Fibroblast of lung (primary cell): Measurements from ENCODE around the gene SLC26A1. TPM values are rescaled to one million over a fixed set of nuclear protein-coding genes. Genes with fewer than 3 reads are reported as not detected.

Experiments
- DNase-seq, 2 donors: peaks; one replicate each; pipeline versions ENCODE4 v3.0.0 to v3.0.0-alpha.2; 2010; ENCODE audit warnings: low read depth in 2 of 2
- H2AFZ ChIP-seq: 2 replicates; pipeline ENCODE4 v1.5.1; 2012; ENCODE audit warnings: low read length, control low read depth, inconsistent platforms
- H3K27ac ChIP-seq: 2 replicates; pipeline ENCODE4 v1.5.1; 2011; ENCODE audit warnings: low read length, control low read depth; ENCODE audit not compliant: insufficient read depth
- H3K27me3 ChIP-seq: 2 replicates; pipeline ENCODE4 v1.5.1; 2011; ENCODE audit warnings: mild to moderate bottlenecking, low read length; ENCODE audit not compliant: control insufficient read depth, insufficient read depth
- H3K36me3 ChIP-seq: 2 replicates; pipeline ENCODE4 v1.5.1; 2011; ENCODE audit warnings: low read length; ENCODE audit not compliant: control insufficient read depth, insufficient read depth
- H3K4me1 ChIP-seq: 2 replicates; pipeline ENCODE4 v1.5.1; 2011; ENCODE audit warnings: low read length; ENCODE audit not compliant: control insufficient read depth, insufficient read depth; ENCODE audit errors: extremely low read depth
- H3K4me2 ChIP-seq: 2 replicates; pipeline ENCODE4 v1.5.1; 2011; ENCODE audit warnings: low read length, control low read depth; ENCODE audit not compliant: insufficient read depth; ENCODE audit errors: extremely low read depth
- H3K4me3 ChIP-seq, 4 experiments: fragments of 200-600 bp in 1 of 4; sonication (generic) in 1 of 4; replicated peaks in 1 of 4; 2 replicates each; pipeline ENCODE4 v1.5.1; 2011 to 2016; ENCODE audit warnings: low read length in 4 of 4, low read depth in 3 of 4, mild to moderate bottlenecking in 3 of 4, control low read depth in 2 of 4, inconsistent platforms in 1 of 4, mixed read lengths in 1 of 4; ENCODE audit not compliant: insufficient read depth in 1 of 4; ENCODE audit errors: control extremely low read depth in 1 of 4
- H3K79me2 ChIP-seq: 2 replicates; pipeline ENCODE4 v1.5.1; 2012; ENCODE audit warnings: mild to moderate bottlenecking, low read length, inconsistent platforms; ENCODE audit not compliant: control insufficient read depth, insufficient read depth
- H3K9ac ChIP-seq: 2 replicates; pipeline ENCODE4 v1.5.1; 2011; ENCODE audit warnings: mild to moderate bottlenecking, low read length, control low read depth; ENCODE audit not compliant: insufficient read depth
- H3K9me3 ChIP-seq: 2 replicates; pipeline ENCODE4 v1.5.1; 2012; ENCODE audit warnings: low read depth, low read length; ENCODE audit not compliant: control insufficient read depth, insufficient read depth
- H4K20me1 ChIP-seq: 2 replicates; pipeline ENCODE4 v1.5.1; 2011; ENCODE audit warnings: low read length; ENCODE audit not compliant: control insufficient read depth, insufficient read depth; ENCODE audit errors: extremely low read depth
- EZH2 ChIP-seq: IDR thresholded peaks from 2 replicates; pipeline ENCODE4 v1.5.1; 2012; ENCODE audit warnings: low read length, control low read depth, mild to moderate bottlenecking; ENCODE audit errors: missing control alignments
- polyA plus RNA-seq, 2 donors: library from polyadenylated mRNA; depleted of rRNA in 1 of 2; stranded (reverse) in 1 of 2; unstranded in 1 of 2; fragments of >200 nt; gene quantifications; 2 replicates each; pipeline ENCODE4 v1.2.1, GENCODE V29; 2011 to 2012; ENCODE audit warnings: missing spikeins in 1 of 2
- total RNA-seq: library from RNA; depleted of rRNA; stranded (reverse); fragments of >200 nt; gene quantifications from 2 replicates; pipeline ENCODE4 v1.2.1, GENCODE V29; 2014
- TF ChIP-seq, protein P1 (sequence below), 2 donors: IDR thresholded peaks in 1 of 2; conservative IDR thresholded peaks in 1 of 2; 1 replicate in 1 of 2; 2 replicates in 1 of 2; pipeline ENCODE4 v1.5.1; 2011 to 2012; ENCODE audit warnings: low read length in 2 of 2, control low read depth in 1 of 2, inconsistent platforms in 1 of 2, low read depth in 1 of 2, mild to moderate bottlenecking in 1 of 2

Gene SLC26A1
- total and polyA plus RNA-seq, 2 donors (not counting 1 experiment from before 2014, with no cell fraction given): 0.05 to 0.33 TPM

DNA sequence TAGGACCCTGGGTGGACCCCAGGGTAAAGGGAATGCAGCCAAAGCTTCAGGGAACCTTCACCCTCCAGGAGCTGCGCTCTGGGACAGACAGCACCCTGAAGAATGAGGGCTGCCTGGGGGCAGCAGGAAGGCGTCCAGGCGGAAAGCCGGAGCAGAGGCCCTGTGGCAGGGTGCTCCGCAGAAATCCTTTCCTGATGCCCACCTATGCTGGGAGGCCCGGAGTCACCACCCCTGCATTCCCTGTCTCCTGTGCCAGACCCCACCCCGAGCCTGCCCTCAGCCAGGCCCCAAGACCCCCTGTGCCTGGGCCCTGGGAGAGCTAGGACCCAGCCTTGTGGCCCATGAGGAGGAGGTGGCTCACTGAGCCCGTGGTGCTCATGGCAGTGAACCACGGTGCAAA lies 18.5 kb downstream of the SLC26A1 start:
- Histone ChIP-seq H3K4me2 (no peak overlapping the region), H3K27ac (no peak overlapping the region), H4K20me1 (no peaks in the 10 kb centered on the region), H3K36me3 (no peaks in the 10 kb centered on the region), H3K79me2 (no peaks in the 10 kb centered on the region), H2AFZ (no peak overlapping the region), H3K9me3 (no peaks in the 10 kb centered on the region), H3K27me3 (no peaks in the 10 kb centered on the region), H3K4me1 (peaks cover 4% of the 10 kb centered on the region), H3K9ac (no peak overlapping the region), H3K4me3 (no peak overlapping the region)
- TF ChIP-seq, protein P1, sequence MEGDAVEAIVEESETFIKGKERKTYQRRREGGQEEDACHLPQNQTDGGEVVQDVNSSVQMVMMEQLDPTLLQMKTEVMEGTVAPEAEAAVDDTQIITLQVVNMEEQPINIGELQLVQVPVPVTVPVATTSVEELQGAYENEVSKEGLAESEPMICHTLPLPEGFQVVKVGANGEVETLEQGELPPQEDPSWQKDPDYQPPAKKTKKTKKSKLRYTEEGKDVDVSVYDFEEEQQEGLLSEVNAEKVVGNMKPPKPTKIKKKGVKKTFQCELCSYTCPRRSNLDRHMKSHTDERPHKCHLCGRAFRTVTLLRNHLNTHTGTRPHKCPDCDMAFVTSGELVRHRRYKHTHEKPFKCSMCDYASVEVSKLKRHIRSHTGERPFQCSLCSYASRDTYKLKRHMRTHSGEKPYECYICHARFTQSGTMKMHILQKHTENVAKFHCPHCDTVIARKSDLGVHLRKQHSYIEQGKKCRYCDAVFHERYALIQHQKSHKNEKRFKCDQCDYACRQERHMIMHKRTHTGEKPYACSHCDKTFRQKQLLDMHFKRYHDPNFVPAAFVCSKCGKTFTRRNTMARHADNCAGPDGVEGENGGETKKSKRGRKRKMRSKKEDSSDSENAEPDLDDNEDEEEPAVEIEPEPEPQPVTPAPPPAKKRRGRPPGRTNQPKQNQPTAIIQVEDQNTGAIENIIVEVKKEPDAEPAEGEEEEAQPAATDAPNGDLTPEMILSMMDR (conservative IDR thresholded peaks at IDR 0.05 in 1 of 2, IDR thresholded peaks at IDR 0.05 in 1 of 2; ENCODE audit: low read depth in 1 of 2, low read length in 2 of 2): no peak
- no peak for TF ChIP-seq EZH2
- DNase-seq: no peak

DNA sequence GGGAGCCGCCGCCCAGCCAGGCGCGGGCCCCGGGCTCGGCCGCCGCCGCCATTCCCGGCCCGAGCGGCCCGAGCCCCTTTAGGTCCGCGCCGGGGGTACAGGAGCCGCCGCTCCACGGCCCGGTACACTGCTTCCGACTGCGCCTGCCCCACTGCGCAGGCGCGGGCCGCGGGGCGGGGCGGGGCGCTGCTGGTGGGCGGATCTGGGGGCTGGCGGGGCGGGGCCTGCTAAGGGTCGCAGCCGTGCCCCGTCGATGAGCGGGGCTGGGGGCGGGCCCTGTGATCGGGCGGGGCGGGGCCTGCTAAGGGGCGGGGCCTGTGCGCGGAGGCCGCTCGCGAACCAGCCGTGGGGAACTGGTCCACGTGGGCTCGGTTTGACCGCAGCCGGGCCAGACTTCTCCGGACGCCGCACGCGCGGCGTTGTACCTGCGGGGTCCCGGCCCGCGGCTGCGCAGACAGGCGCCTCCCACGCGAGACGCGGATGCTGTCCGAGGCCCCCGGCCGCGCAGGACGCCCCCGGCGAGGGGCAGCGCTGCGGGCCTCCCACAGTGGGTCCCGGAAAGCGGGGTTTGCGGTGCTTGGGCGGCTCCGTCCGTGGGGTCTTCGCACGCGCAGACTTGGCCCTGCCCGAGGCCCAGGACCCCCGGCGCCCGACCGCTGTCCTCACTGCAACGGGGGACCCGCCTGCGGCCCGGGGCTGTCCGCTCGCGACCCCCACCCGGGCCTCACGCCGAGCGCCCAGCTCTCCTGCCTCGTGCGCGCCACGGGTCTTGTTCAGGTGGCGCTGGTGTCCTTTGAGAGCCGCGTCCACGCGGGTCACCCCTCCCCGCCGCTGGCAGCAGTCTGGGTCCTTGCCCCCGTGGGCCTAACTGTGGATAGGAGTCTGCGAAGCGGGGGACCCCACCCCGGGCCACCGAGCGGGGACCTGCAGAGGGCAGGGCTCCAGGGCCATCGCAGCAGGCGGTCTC lies 19.5 kb downstream of the SLC26A1 start, which contains the start of gene DGKQ:
Gene DGKQ, minus strand, starts transcription at position 139 of the 967 bp plus-strand sequence. Its CDS starts 87 bp downstream, at position 52.
- no peaks in the 10 kb centered on the region for H3K9me3 ChIP-seq
- no peak within 1 kb of the TSS for H3K27ac ChIP-seq
- H3K9ac ChIP-seq: peak within 1 kb of the TSS; percentile 58
- no peaks in the 10 kb centered on the region for H3K79me2 ChIP-seq
- peak within 1 kb of the TSS; percentile 68 for H2AFZ ChIP-seq
- peak within 1 kb of the TSS; percentile 53 to 80 (median 71) for H3K4me3 ChIP-seq
- peak; percentile 68 to 82 for DNase-seq
- H3K27me3 ChIP-seq: no peaks in the 10 kb centered on the region
- TF ChIP-seq, protein P1 (conservative IDR thresholded peaks at IDR 0.05 in 1 of 2, IDR thresholded peaks at IDR 0.05 in 1 of 2; ENCODE audit: low read depth in 1 of 2, low read length in 2 of 2): no peak
- TF ChIP-seq EZH2: no peak
- peaks cover 4% of the 10 kb centered on the region for H3K4me1 ChIP-seq
- no peaks in the 10 kb centered on the region for H4K20me1 ChIP-seq
- no peaks in the 10 kb centered on the region for H3K36me3 ChIP-seq
- peak within 1 kb of the TSS; percentile 94 for H3K4me2 ChIP-seq

DNA sequence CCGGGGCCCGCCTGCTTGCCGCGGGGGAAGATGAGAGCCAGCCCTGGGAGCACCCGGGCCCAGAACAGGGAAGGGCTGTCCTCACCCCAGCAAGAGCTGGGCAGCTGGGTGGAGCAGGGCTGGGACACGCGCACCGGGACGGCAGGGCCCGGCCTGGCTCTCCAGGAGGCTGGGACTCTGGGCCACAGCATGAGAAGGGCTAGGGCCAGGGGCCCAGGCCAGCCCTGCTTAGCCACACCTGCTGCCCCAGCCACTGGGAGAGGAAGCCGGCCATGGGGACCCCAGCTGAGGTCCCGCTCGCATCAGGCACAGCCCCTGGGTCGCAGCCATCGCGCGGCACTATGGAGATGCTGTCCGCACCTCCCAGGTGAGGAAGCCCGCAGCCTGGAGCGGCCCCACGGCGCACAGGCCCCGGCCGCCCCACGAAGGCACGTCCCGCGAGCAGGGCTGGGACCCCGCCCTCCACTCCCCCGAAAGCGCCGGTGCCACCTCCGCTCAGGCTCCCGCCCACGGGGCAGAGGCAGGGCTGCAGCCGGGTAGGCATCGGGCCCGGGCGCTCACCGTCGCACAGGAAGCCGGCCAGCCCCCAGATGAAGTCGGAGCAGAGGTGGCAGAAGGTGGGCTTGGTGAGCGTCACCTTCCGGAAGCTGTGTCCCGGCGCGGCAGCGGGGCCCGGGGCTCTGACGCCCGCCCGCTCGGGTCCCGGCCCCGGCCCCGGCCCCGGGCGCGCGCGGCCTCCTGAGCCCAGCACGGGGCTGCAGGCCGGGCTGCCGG lies 20.4 kb downstream of the SLC26A1 start:
- no peaks in the 10 kb centered on the region for H3K9me3 ChIP-seq
- no peaks in the 10 kb centered on the region for H4K20me1 ChIP-seq
- no peak for DNase-seq
- peak overlapping the region; percentile 94 for H3K4me2 ChIP-seq
- H3K4me3 ChIP-seq: peak overlapping the region; percentile 53 to 80 (median 71)
- no peaks in the 10 kb centered on the region for H3K36me3 ChIP-seq
- H3K27ac ChIP-seq: no peak overlapping the region
- no peaks in the 10 kb centered on the region for H3K79me2 ChIP-seq
- H3K4me1 ChIP-seq: peaks cover 4% of the 10 kb centered on the region
- H2AFZ ChIP-seq: peak overlapping the region; percentile 68
- TF ChIP-seq, protein P1 (conservative IDR thresholded peaks at IDR 0.05 in 1 of 2, IDR thresholded peaks at IDR 0.05 in 1 of 2; ENCODE audit: low read depth in 1 of 2, low read length in 2 of 2): no peak
- no peak for TF ChIP-seq EZH2
- no peaks in the 10 kb centered on the region for H3K27me3 ChIP-seq
- H3K9ac ChIP-seq: peak overlapping the region; percentile 58
